Nephron (organoid): ENCODE data around the gene ADAP1.

Experiments used
- H3K27ac Mint-ChIP-seq, 3 experiments: 2 replicates each; pipeline ENCODE4 v1.8.0; 2020; ENCODE audit warnings: mixed read lengths in 3 of 3, mild to moderate bottlenecking in 2 of 3, moderate library complexity in 1 of 3
- H3K27me3 Mint-ChIP-seq: 2 replicates; pipeline ENCODE4 v1.8.0; 2021; ENCODE audit warnings: low read depth, mild to moderate bottlenecking, moderate library complexity, mixed read lengths
- H3K36me3 Mint-ChIP-seq: 2 replicates; pipeline ENCODE4 v1.8.0; 2020; ENCODE audit warnings: low read depth, mixed read lengths
- H3K4me1 Mint-ChIP-seq: 2 replicates; pipeline ENCODE4 v1.8.0; 2020; ENCODE audit warnings: mixed read lengths
- H3K4me3 Mint-ChIP-seq, 3 experiments: 2 replicates each; pipeline ENCODE4 v1.8.0; 2020; ENCODE audit warnings: mild to moderate bottlenecking in 3 of 3, mixed read lengths in 3 of 3, moderate library complexity in 2 of 3
- H3K9me3 Mint-ChIP-seq: 2 replicates; pipeline ENCODE4 v1.8.0; 2020; ENCODE audit warnings: mixed read lengths
- CTCF ChIP-seq, 3 experiments: fragments of 200-600 bp; sonication (generic); IDR thresholded peaks; one replicate each; pipeline ENCODE4 v1.5.0; 2021; ENCODE audit warnings: antibody characterized with exemption in 3 of 3; ENCODE audit not compliant: unreplicated experiment in 3 of 3

ADAP1 gene

GRCh38 chr7:918441-919113 lies 35.9 kb downstream of the ADAP1 start:
- TF ChIP-seq CTCF (IDR thresholded peaks at IDR 0.05; ENCODE audit: unreplicated experiment in 3 of 3) = no peak
- Mint-ChIP-seq H3K4me1 (peaks cover 13% of the 10 kb centered on the region), H3K27me3 (peaks cover 13% of the 10 kb centered on the region), H3K9me3 (no peaks in the 10 kb centered on the region), H3K27ac (no peak overlapping the region), H3K36me3 (no peaks in the 10 kb centered on the region), H3K4me3 (no peak overlapping the region)

- Mint-ChIP-seq H3K4me1 (peaks cover 13% of the 10 kb centered on the region), H3K36me3 (no peaks in the 10 kb centered on the region), H3K27ac (no peak overlapping the region), H3K9me3 (no peaks in the 10 kb centered on the region), H3K4me3 (no peak overlapping the region), H3K27me3 (peaks cover 13% of the 10 kb centered on the region)
- TF ChIP-seq CTCF (IDR thresholded peaks at IDR 0.05; ENCODE audit: unreplicated experiment in 3 of 3) = no peak
Measured at GRCh38 chr7:918118-918425, 36.4 kb downstream of the ADAP1 start.

- peaks cover 13% of the 10 kb centered on the region for H3K4me1 Mint-ChIP-seq
- H3K27me3 Mint-ChIP-seq = peaks cover 17% of the 10 kb centered on the region
- no peaks in the 10 kb centered on the region for H3K9me3 Mint-ChIP-seq
- no peaks in the 10 kb centered on the region for H3K36me3 Mint-ChIP-seq
- peak overlapping the region in 1 of 3 experiments; percentile 43 for H3K27ac Mint-ChIP-seq
- H3K4me3 Mint-ChIP-seq = no peak overlapping the region
- no peak for TF ChIP-seq CTCF (IDR thresholded peaks at IDR 0.05; ENCODE audit: unreplicated experiment in 3 of 3)
Measured at GRCh38 chr7:917255-918117, 37.0 kb downstream of the ADAP1 start.

- H3K36me3 Mint-ChIP-seq = no peaks in the 10 kb centered on the region
Measured at GRCh38 chr7:916291-916941, 38.1 kb downstream of the ADAP1 start.

More at GRCh38 chr7:916291-916941, 38.1 kb downstream of the ADAP1 start:
- TF ChIP-seq CTCF (IDR thresholded peaks at IDR 0.05; ENCODE audit: unreplicated experiment in 3 of 3) = no peak
- Mint-ChIP-seq H3K4me1 (peaks cover 13% of the 10 kb centered on the region), H3K27me3 (peaks cover 18% of the 10 kb centered on the region), H3K9me3 (no peaks in the 10 kb centered on the region), H3K27ac (peak overlapping the region; percentile 13 to 82 (median 45)), H3K4me3 (peak overlapping the region; percentile 3 to 62 (median 41))
